UCSD-AML1 (cell line): Measurements from ENCODE around the gene CTCFL.
A peak's percentile ranks its signal among the peaks of the same experiment; 100 is the strongest.

Experiments used
- DNase-seq: peaks from one replicate; lab custom pipeline; 2025; ENCODE audit not compliant: unreplicated experiment; lab: John Stamatoyannopoulos, UW

CTCFL gene

DNA sequence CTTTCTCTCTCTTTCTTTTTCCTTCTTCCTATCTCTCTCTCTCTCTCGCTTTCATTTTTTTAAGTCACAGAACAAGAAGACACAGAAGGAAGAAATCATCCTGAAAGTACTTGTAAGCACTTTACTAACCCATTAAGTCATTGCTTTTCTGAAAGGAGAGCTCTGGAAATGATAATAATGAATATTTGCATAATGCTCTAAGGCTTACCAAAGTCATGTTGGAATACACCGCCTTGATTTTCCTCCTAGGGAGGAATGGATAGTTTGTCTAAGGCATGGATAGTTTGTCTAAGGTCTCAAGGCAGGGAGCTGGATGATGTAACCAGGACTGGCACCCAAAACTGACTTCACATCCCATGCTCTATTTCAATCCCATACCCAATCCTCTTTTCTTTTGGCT is 12.9 kb upstream of the CTCFL start:
- no peak for DNase-seq

GRCh38 chr20:57536771-57537724 is 12.1 kb upstream of the CTCFL start:
- no peak for DNase-seq

DNA sequence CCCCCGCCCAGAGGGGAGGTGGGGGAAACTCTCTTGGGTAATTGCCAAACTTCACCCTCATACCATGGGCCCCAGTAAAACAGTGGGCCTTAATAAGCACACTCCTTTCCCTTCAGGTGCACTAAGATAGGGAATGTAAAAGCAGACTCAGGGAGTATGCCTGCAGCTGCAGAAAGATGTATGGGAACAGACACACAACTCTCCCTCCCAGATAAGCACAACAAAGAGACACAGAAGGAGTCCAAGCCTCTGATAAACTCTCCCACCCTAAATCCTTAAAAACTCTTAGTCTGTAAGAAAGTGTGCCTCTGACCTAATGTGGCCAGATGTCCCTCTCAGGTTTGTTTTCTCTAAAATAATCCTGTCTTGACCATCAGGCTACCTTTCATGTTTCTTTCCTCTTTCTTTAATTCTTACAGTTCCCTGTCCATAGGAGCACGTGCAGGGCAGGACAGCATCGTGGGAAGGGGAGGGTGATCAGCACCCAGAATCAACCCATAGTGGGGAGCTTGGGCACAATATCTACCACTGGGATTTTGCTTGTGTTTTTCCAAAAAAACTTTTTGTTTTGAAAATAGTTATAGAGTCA is 11.3 kb upstream of the CTCFL start:
- DNase-seq, result no peak

DNA sequence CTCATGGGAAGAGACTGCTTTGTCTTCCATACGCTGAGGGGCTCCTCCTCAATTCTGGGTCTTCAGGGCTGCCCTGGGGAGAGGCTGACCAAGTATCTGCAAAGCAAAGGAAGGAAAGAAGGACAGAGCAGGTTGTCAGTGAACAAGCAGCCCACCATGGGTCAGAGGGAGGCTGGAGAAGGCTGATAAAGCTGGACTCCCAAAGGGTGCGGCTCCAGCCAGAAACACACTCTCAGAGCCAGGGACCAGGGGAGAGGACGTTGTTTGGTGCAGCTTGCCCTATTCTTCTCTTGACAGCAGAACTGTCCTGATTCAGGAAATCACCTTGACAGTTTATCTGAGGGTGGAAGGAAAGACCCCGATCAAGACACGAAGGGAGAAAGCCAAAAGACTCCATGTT is 10.4 kb upstream of the CTCFL start:
- DNase-seq, result no peak

- DNase-seq, result no peak
These were observed 7.2 kb upstream of the CTCFL start for GRCh38 chr20:57532104-57532503.

GRCh38 chr20:57530327-57530981 is 5.5 kb upstream of the CTCFL start:
- no peak for DNase-seq

DNA sequence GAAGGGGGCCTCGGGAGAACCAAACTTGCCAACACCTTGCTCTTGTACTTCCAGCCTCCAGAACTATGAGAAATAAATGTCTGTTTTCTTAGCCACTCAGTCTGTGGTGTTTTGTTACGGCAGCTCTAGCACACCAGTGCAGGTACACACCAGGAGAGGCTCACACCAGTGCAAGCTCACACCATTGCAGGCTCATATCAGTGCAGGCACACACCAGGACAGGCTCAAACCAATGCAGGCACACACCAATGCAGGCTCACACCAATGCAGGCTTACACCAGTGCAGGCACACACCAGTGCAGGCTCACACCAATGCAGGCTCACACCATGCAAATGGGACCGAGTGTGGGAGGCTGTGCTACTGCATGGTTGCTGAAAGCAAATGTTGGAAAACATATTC is 4.9 kb upstream of the CTCFL start:
- DNase-seq, result no peak

DNA sequence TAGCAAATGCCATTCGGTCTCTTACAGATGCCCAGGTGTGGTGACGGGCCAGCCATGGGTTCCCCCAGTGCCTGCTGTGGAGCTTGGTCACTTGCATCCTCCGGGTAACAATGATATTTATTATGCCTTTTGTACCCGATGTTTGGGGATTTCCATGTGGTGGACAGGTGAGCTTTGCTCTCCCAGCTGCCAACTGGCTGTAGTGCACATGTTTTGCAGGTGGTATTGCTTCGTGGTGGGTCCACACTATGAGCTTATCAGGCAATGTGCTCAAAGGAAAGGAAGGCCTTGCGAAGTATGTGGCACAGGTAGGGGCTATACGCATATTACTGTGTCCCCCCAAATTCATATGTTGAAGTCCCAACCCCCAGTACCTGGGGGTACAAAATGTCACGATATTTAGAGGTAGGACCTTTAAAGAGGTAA is 4.2 kb upstream of the CTCFL start:
- DNase-seq, result no peak

GRCh38 chr20:57528148-57528547 is 3.2 kb upstream of the CTCFL start:
- DNase-seq, result no peak

- DNase-seq, result no peak
These were observed 2.8 kb upstream of the CTCFL start for GRCh38 chr20:57527728-57528127.

- DNase-seq, result no peak
These were observed 2.0 kb upstream of the CTCFL start for GRCh38 chr20:57526885-57527460.

DNA sequence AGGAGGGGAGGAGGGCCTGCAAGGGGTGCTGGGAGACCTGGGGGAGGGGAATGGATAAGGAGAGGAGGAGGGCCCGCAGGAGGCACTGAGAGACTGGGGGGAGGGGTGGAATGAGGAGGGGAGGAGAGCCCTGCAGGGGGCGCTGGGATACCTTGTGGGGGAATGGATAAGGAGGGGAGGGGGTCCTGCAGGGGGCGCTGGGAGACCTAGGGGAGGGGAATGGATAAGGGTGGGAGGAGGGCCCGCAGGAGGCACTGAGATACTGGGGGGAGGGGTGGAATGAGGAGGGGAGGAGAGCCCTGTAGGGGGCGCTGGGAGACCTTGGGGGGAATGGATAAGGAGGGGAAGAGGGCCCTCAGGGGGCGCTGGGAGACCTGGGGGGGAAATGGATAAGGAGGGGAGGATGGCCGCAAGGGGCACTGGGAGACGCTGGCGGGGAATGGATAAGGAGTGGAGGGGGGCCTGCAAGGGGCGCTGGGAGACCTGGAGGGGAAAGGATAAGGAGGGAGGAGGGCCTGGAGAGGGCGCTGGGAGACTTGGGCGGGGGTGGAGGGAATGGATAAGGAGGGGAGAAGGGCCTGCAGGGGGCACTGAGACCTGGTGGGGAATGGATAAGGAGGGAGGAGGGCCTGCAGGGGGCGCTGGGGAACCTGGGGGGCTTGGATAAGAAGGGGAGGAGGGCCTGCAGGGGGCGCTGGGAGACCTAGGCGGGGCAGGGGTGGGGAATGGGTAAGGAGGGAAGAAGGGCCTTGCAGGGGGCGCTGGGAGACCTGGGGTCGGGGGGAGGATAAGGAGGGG is 1.3 kb upstream of the CTCFL start:
- DNase-seq, result peak; percentile 43

DNA sequence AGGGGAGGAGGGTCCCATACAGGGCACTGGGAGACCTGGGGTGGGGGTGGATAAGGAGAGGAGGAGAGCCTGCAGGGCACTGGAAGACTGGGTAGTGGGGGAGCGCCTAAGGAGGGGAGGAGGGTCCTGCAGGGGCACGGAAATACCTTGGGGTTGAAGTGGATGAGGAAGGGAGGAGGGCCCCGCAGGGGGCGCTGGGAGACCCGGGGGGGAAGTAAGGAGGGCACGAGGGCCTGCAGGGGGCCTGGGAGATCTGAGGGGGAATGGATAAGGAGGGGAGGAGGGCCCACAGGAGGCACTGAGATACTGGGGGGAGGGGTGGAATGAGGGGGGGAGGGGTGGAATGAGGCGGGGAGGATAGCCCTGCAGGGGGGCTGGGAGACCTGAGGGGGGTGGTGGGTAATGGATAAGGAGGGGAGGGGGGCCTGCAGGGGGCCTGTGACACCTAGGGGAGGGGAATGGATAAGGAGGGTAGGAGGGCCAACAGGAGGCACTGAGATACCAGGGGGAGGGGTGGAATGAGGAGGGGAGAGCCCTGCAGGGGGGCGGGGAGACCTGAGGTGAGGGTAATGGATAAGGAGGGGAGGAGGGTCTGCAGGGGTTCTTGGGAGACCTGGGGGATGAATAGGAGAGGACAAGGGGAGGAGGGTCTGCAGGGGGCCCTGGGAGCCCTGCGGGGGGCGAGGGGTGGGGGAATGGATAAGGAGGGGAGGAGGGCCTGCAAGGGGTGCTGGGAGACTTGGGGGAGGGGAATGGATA is 567 bp upstream of the CTCFL start:
- DNase-seq, result no peak

GRCh38 chr20:57523782-57524181 is 1.2 kb downstream of the CTCFL start:
- DNase-seq, result no peak

- no peak for DNase-seq
These were observed 2.4 kb downstream of the CTCFL start for GRCh38 chr20:57522380-57523140.

DNA sequence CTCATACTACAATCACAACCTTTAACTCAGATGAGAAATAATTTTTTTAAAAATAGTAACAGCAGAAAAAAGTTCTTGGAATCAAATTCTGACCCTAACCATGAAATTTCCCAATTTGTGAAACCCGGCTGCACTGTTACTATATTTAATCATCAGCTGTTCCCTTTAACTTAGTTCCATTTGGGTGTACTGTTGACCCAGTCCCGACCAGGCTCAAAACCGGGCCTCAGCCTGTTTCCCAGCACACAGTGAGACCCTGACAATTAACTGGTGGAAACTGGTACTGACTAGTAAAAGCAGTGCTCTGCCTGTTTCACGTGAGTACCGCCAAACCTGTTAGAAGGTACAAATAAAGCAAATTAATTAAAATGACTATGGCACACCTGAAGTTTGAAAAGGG is 7.0 kb downstream of the CTCFL start:
- no peak for DNase-seq

DNA sequence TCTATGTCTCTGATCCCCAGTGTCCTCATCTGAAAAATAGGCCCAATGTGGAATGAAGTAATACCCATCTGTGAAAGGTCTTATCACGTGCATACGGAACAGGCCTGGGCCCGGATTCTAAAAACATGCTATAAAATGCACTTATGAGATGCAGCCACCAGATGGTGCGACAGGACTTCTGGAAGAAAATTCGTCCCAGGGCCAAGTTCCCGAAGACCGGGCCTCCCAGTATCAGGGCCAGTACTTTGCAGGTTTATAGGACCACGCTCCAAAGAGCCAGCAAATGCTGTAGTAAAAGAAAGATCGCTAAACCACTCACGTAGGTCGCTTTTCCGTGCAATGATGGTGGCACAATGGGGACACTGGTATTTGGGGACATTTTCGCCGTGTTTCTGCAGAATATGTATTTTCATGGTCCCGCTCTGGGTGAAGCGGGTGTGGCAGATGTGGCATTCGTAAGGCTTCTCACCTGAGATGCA is 10.6 kb downstream of the CTCFL start:
- DNase-seq, result peak; percentile 37

DNA sequence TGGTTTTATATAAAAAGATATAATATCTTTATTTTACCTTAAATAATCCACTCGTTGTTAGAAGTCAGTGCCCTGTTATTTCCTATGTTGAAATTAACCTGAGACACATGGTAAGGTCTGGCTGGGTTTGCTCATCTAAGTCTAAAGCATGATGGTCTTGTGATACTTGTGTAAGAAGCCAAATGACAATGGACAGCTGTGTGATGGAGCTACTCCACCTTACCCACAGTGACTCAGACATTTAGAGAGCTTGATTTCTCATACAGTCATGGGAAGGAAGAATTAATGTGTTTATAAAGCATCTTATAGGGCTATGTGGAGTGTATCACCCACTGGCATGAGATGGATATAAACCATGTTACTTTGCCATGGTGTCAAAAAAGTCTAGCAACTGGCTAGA is 11.7 kb downstream of the CTCFL start:
- DNase-seq, result no peak

DNA sequence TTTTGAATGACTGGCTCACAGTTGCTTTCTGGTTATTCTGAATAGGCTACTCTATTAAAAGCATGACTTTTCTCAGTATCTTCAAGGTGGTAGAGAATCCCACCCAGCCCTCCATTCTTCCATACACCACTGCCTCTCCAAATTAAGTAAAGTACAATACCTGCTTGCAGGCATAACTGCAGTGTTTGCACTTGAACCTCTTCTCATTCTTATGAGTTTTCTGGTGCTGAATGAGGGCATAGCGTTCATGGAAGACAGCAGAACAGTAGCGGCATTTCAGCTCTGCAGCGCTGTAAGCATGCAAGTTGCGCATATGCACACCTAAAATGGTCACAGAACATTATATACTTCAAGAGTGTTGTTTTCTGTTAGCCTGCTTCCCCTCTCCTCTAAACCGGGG is 12.5 kb downstream of the CTCFL start:
- no peak for DNase-seq
